ENCODE measurements around the gene CDON.

The CDON gene

GRCh38 chr11:126100716-126101115, 38.0 kb upstream of the CDON start:
- Histone ChIP-seq H4K20me1 (ENCODE audit: insufficient read depth, low read length, poor library complexity, severe bottlenecking) (no peaks in the 10 kb centered on the region), H3K36me3 (ENCODE audit: insufficient read depth, low read length) (no peaks in the 10 kb centered on the region), H3K4me3 (ENCODE audit: low read length, poor library complexity, severe bottlenecking) (no peak overlapping the region), H3K27me3 (ENCODE audit: insufficient read depth, low read length, poor library complexity, severe bottlenecking) (no peaks in the 10 kb centered on the region), H3K9me3 (ENCODE audit: insufficient read depth, low read depth, low read length) (no peaks in the 10 kb centered on the region), H3K9ac (ENCODE audit: low read depth, low read length, poor library complexity, severe bottlenecking) (no peak overlapping the region), H3K79me2 (ENCODE audit: insufficient read depth, low read length) (no peaks in the 10 kb centered on the region), H3K9me2 (replicated peaks; ENCODE audit: low read depth, low read length) (no peaks in the 10 kb centered on the region), H3K4me1 (ENCODE audit: insufficient read depth, low read length, poor library complexity, severe bottlenecking) (no peaks in the 10 kb centered on the region), H3F3A (ENCODE audit: low read depth) (no peaks in the 10 kb centered on the region), H3K4me2 (ENCODE audit: low read depth, low read length, poor library complexity, severe bottlenecking) (no peak overlapping the region), H2AFZ (ENCODE audit: low read length) (no peak overlapping the region)
- TF ChIP-seq EZH2phosphoT487 (IDR thresholded peaks at IDR 0.05; ENCODE audit: borderline replicate concordance) (no peak), CTCF (conservative IDR thresholded peaks at IDR 0.05; ENCODE audit: low read length) (no peak)

- no peak overlapping the region for H3K4me3 ChIP-seq (ENCODE audit: low read length, poor library complexity, severe bottlenecking)
- TF ChIP-seq EZH2phosphoT487 (IDR thresholded peaks at IDR 0.05; ENCODE audit: borderline replicate concordance) (no peak), CTCF (conservative IDR thresholded peaks at IDR 0.05; ENCODE audit: low read length) (no peak)
- no peaks in the 10 kb centered on the region for H3F3A ChIP-seq (ENCODE audit: low read depth)
- no peak overlapping the region for H3K9ac ChIP-seq (ENCODE audit: low read depth, low read length, poor library complexity, severe bottlenecking)
- no peaks in the 10 kb centered on the region for H3K4me1 ChIP-seq (ENCODE audit: insufficient read depth, low read length, poor library complexity, severe bottlenecking)
- H4K20me1 ChIP-seq (ENCODE audit: insufficient read depth, low read length, poor library complexity, severe bottlenecking): no peaks in the 10 kb centered on the region
- H3K4me2 ChIP-seq (ENCODE audit: low read depth, low read length, poor library complexity, severe bottlenecking): no peak overlapping the region
- no peaks in the 10 kb centered on the region for H3K27me3 ChIP-seq (ENCODE audit: insufficient read depth, low read length, poor library complexity, severe bottlenecking)
- no peaks in the 10 kb centered on the region for H3K9me2 ChIP-seq (replicated peaks; ENCODE audit: low read depth, low read length)
- H2AFZ ChIP-seq (ENCODE audit: low read length): no peak overlapping the region
- H3K79me2 ChIP-seq (ENCODE audit: insufficient read depth, low read length): no peaks in the 10 kb centered on the region
- no peaks in the 10 kb centered on the region for H3K36me3 ChIP-seq (ENCODE audit: insufficient read depth, low read length)
- no peaks in the 10 kb centered on the region for H3K9me3 ChIP-seq (ENCODE audit: insufficient read depth, low read depth, low read length)
These were observed 35.6 kb upstream of the CDON start for GRCh38 chr11:126098204-126098769.

GRCh38 chr11:126095745-126096144, 33.1 kb upstream of the CDON start:
- H3K9ac ChIP-seq (ENCODE audit: low read depth, low read length, poor library complexity, severe bottlenecking): no peak overlapping the region
- no peaks in the 10 kb centered on the region for H3K9me3 ChIP-seq (ENCODE audit: insufficient read depth, low read depth, low read length)
- TF ChIP-seq EZH2phosphoT487 (IDR thresholded peaks at IDR 0.05; ENCODE audit: borderline replicate concordance) (no peak), CTCF (conservative IDR thresholded peaks at IDR 0.05; ENCODE audit: low read length) (no peak)
- H3K4me2 ChIP-seq (ENCODE audit: low read depth, low read length, poor library complexity, severe bottlenecking): no peak overlapping the region
- H3K4me1 ChIP-seq (ENCODE audit: insufficient read depth, low read length, poor library complexity, severe bottlenecking): no peaks in the 10 kb centered on the region
- no peaks in the 10 kb centered on the region for H3K36me3 ChIP-seq (ENCODE audit: insufficient read depth, low read length)
- H3F3A ChIP-seq (ENCODE audit: low read depth): no peaks in the 10 kb centered on the region
- H3K9me2 ChIP-seq (replicated peaks; ENCODE audit: low read depth, low read length): no peaks in the 10 kb centered on the region
- H3K27me3 ChIP-seq (ENCODE audit: insufficient read depth, low read length, poor library complexity, severe bottlenecking): no peaks in the 10 kb centered on the region
- no peaks in the 10 kb centered on the region for H3K79me2 ChIP-seq (ENCODE audit: insufficient read depth, low read length)
- H4K20me1 ChIP-seq (ENCODE audit: insufficient read depth, low read length, poor library complexity, severe bottlenecking): no peaks in the 10 kb centered on the region
- no peak overlapping the region for H2AFZ ChIP-seq (ENCODE audit: low read length)
- no peak overlapping the region for H3K4me3 ChIP-seq (ENCODE audit: low read length, poor library complexity, severe bottlenecking)
